Breast epithelium (tissue), 4 donors: ENCODE measurements around the gene UGT1A3. TPM values are rescaled to one million over a fixed set of nuclear protein-coding genes. Genes with fewer than 3 reads are reported as not detected.
"Not testable (repeated sequence)": the region's sequence is repeated elsewhere in the genome, so short reads cannot be mapped to it uniquely, and the experiment has no call there.

Experiments used
- DNase-seq, 2 donors: peaks; one replicate each; pipeline ENCODE4 v3.0.0-alpha.2; 2019; ENCODE audit warnings: low spot score in 2 of 2
- H3K27ac ChIP-seq, 2 donors: fragments of 200-600 bp; sonication (generic) in 1 of 2; one replicate each; pipeline ENCODE4 v1.5.1; 2016 to 2019; ENCODE audit warnings: mild to moderate bottlenecking in 1 of 2
- H3K27me3 ChIP-seq, 2 donors: fragments of 200-600 bp; sonication (generic) in 1 of 2; one replicate each; pipeline versions ENCODE4 v1.5.1 to v1.6.0; 2017 to 2019; ENCODE audit warnings: control low read depth in 1 of 2, mild to moderate bottlenecking in 1 of 2
- H3K36me3 ChIP-seq: fragments of 200-600 bp; one replicate; pipeline ENCODE4 v1.5.1; 2019
- H3K4me1 ChIP-seq, 2 donors: fragments of 200-600 bp; sonication (generic); one replicate each; pipeline ENCODE4 v1.5.1; 2016 to 2019; ENCODE audit warnings: control low read depth in 1 of 2
- H3K4me3 ChIP-seq, 3 donors: fragments of 200-600 bp; sonication (generic); 1 replicate in 2 of 3; 2 replicates in 1 of 3; pipeline ENCODE4 v1.5.1; 2016 to 2019; ENCODE audit warnings: mild to moderate bottlenecking in 3 of 3, moderate library complexity in 2 of 3
- H3K9me3 ChIP-seq, 2 donors: fragments of 200-600 bp; sonication (generic) in 1 of 2; one replicate each; pipeline ENCODE4 v1.5.1; 2016 to 2019; ENCODE audit warnings: control low read depth in 1 of 2
- POLR2A ChIP-seq: fragments of 450-650 bp; IDR thresholded peaks from one replicate; pipeline ENCODE4 v1.6.1; 2016; ENCODE audit warnings: antibody characterized with exemption, mild to moderate bottlenecking, moderate library complexity
- POLR2AphosphoS5 ChIP-seq, 3 donors: sonication (generic); formaldehyde crosslinking; IDR thresholded peaks; one replicate each; pipeline ENCODE4 v1.6.1; 2017; ENCODE audit warnings: antibody characterized with exemption in 3 of 3
- intact Hi-C: fragments of 100-400 bp; cut with DNase I; formaldehyde crosslinking; loops from one replicate; pipeline ENCODE4 v1.15.1; 2023; ENCODE audit warnings: low total_unique reads
- total RNA-seq, 3 donors: library from RNA; depleted of rRNA; stranded (reverse); fragments of >200 nt; gene quantifications; one replicate each; pipeline ENCODE4 v1.1.0, GENCODE V29; 2016
- TF ChIP-seq, protein P1 (sequence below), 3 donors: fragments of 450-650 bp; IDR thresholded peaks; one replicate each; pipeline ENCODE4 v1.5.1; 2016 to 2017; ENCODE audit warnings: antibody characterized with exemption in 3 of 3, mild to moderate bottlenecking in 3 of 3, moderate library complexity in 3 of 3

UGT1A3 gene
- total RNA-seq, 3 donors from 2014 or later: 0.16 TPM; not detected in 2

DNA sequence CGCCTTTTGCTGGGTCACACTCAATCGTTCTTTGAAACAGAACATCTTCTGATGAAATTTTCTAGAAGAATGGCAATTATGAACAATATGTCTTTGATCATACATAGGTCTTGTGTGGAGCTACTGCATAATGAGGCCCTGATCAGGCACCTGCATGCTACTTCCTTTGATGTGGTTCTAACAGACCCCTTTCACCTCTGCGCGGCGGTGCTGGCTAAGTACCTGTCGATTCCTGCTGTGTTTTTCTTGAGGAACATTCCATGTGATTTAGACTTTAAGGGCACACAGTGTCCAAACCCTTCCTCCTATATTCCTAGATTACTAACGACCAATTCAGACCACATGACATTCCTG lies 15.6 kb upstream of the UGT1A3 start:
- Histone ChIP-seq H3K27ac (no peak overlapping the region), H3K4me1 (no peaks in the 10 kb centered on the region), H3K27me3 (no peaks in the 10 kb centered on the region), H3K36me3 (no peaks in the 10 kb centered on the region), H3K9me3 (no peaks in the 10 kb centered on the region), H3K4me3 (no peak overlapping the region)
- intact Hi-C loops: loop anchor here (10.0 kb wide), 1 partner anchor 268 kb away; no protein-coding TSS in a partner anchor
- no peak for DNase-seq
- TF ChIP-seq, protein P1, sequence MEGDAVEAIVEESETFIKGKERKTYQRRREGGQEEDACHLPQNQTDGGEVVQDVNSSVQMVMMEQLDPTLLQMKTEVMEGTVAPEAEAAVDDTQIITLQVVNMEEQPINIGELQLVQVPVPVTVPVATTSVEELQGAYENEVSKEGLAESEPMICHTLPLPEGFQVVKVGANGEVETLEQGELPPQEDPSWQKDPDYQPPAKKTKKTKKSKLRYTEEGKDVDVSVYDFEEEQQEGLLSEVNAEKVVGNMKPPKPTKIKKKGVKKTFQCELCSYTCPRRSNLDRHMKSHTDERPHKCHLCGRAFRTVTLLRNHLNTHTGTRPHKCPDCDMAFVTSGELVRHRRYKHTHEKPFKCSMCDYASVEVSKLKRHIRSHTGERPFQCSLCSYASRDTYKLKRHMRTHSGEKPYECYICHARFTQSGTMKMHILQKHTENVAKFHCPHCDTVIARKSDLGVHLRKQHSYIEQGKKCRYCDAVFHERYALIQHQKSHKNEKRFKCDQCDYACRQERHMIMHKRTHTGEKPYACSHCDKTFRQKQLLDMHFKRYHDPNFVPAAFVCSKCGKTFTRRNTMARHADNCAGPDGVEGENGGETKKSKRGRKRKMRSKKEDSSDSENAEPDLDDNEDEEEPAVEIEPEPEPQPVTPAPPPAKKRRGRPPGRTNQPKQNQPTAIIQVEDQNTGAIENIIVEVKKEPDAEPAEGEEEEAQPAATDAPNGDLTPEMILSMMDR (IDR thresholded peaks at IDR 0.05): no peak
- TF ChIP-seq POLR2A (no peak), POLR2AphosphoS5 (IDR thresholded peaks at IDR 0.05) (no peak)

DNA sequence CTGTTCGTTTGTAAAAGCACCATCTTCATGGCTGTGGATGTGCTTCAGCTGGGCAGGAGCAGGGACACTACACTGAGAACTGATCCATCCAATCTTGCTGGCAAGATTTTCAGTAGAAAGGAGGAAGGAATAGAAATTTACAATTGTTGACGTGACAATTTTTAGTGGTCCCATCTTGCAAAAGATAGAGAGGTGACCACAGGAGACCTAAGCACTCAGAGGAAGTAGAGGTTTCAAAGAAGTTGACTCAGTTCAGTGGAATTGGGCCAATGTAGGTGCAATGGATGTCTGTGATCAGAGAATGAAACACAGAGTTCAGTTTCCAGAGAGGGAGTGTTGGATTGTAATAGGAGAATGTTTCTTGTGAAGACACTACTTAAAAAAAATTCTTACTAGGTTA lies 14.7 kb upstream of the UGT1A3 start:
- H3K4me3 ChIP-seq: no peak overlapping the region
- no peaks in the 10 kb centered on the region for H3K4me1 ChIP-seq
- H3K36me3 ChIP-seq: no peaks in the 10 kb centered on the region
- H3K9me3 ChIP-seq: no peaks in the 10 kb centered on the region
- no peaks in the 10 kb centered on the region for H3K27me3 ChIP-seq
- H3K27ac ChIP-seq: no peak overlapping the region
- intact Hi-C loops: loop anchor here (10.0 kb wide), 1 partner anchor 269 kb away; no protein-coding TSS in a partner anchor
- no peak for DNase-seq
- TF ChIP-seq POLR2A (no peak), POLR2AphosphoS5 (IDR thresholded peaks at IDR 0.05) (no peak)
- TF ChIP-seq, protein P1 (IDR thresholded peaks at IDR 0.05): no peak

DNA sequence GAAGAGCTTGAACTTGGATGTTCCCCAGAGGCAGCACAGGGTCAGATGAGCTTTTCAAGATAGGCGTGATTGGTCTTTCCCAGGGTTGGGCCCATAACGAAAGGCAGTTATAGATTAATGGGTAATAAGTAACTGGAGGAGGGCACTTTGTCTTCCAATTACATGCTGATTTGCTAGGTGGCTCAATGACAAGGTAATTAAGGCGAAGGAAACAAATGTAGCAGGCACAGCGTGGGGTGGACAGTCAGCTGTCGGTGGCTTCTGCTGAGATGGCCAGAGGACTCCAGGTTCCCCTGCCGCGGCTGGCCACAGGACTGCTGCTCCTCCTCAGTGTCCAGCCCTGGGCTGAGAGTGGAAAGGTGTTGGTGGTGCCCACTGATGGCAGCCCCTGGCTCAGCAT lies 10.3 kb upstream of the UGT1A3 start, which contains the start of gene UGT1A4:
Gene UGT1A4, plus strand, starts transcription at position 185 of the 400 bp plus-strand sequence. Its CDS starts 85 bp downstream, at position 270.
- no peak within 1 kb of the TSS for H3K4me3 ChIP-seq
- no peaks in the 10 kb centered on the region for H3K27me3 ChIP-seq
- TF ChIP-seq, protein P1 (IDR thresholded peaks at IDR 0.05): no peak
- TF ChIP-seq POLR2AphosphoS5 (IDR thresholded peaks at IDR 0.05) (no peak), POLR2A (no peak)
- intact Hi-C loops: loop anchor here (10.0 kb wide), 1 partner anchor 274 kb away; no protein-coding TSS in a partner anchor
- no peaks in the 10 kb centered on the region for H3K36me3 ChIP-seq
- H3K27ac ChIP-seq: no peak within 1 kb of the TSS
- no peaks in the 10 kb centered on the region for H3K4me1 ChIP-seq
- no peak for DNase-seq
- no peaks in the 10 kb centered on the region for H3K9me3 ChIP-seq

DNA sequence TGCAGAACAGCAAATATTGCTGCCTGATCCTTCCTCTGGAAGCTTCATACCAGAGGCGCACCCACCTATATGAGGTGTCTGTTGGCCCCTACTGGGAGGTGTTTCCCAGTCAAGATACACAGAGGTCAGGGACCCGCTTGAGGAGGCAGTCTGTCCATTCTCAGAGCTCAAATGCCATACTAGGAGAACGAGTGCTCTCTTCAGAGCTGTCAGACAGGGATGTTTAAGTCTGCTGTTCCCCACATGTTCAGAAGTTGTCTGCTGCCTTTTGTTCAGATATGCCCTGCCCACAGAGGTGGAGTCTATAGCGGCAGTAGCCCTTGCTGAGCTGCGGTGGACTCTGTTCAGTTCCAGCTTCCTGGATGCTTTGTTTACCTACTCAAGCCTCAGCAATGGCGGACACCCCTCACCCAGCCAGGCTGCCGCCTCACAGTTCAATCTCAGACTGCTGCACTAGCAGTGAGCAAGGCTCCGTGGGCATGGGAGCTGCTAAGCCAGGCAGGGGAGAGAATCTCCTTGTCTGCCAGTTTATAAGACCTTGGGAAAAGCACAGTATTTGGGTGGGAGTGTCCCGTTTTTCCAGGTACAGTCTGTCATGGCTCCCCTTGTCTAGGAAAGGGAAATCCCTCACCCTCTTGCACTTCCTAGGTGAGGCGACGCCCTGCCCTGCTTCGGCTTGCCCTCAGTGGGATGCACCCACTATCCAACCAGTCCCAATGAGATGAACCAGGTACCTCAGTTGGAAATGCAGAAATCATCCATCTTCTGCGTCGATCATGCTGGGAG lies 8.2 kb downstream of the UGT1A3 start:
- not testable (repeated sequence) for H3K4me3 ChIP-seq

DNA sequence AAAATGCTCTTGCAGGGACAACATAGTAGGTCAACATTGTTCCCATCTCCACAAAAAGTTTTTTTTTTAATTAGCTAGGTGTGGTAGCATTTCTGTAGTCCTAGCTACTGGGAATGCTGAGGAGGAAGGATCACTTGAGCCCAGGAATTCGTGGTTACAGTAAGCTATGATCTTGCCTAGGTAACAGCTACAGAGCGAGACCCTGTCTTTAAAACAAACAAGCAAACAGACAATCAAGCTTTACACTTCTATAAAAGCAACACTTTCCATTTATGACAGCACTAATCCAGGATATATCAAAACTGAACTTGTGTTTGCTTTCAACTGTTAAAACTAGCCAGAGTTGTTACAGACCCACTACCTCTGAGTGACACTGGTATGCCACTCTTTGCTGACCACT lies 12.0 kb downstream of the UGT1A3 start:
- intact Hi-C loops: loop anchor here (5.0 kb wide), 1 partner anchor 146 kb away; no protein-coding TSS in a partner anchor
- Histone ChIP-seq H3K4me3 (no peak overlapping the region), H3K36me3 (no peaks in the 10 kb centered on the region), H3K4me1 (no peaks in the 10 kb centered on the region), H3K9me3 (no peaks in the 10 kb centered on the region), H3K27ac (no peak overlapping the region), H3K27me3 (no peaks in the 10 kb centered on the region)
- no peak for DNase-seq
- TF ChIP-seq POLR2A (no peak), POLR2AphosphoS5 (IDR thresholded peaks at IDR 0.05) (no peak)
- TF ChIP-seq, protein P1 (IDR thresholded peaks at IDR 0.05): no peak

More for the DNA sequence above, 8.2 kb downstream of the UGT1A3 start:
- H3K27ac ChIP-seq, DNase-seq, H3K36me3 ChIP-seq, H3K9me3 ChIP-seq, H3K4me1 ChIP-seq, intact Hi-C loops, H3K27me3 ChIP-seq: not testable (repeated sequence)
